Mesothelial cell of epicardium (in vitro differentiated cells): ENCODE measurements around the gene KCNH1. TPM values are rescaled to one million over a fixed set of nuclear protein-coding genes. Genes with fewer than 3 reads are reported as not detected.

Source experiments
- DNase-seq, 2 experiments: peaks; one replicate each; pipeline ENCODE4 v3.0.0; 2021; ENCODE audit warnings: low spot score in 2 of 2; ENCODE audit not compliant: unreplicated experiment in 2 of 2
- H3K27ac Mint-ChIP-seq: 2 replicates; pipeline ENCODE4 v1.8.0; 2021; ENCODE audit warnings: mixed read lengths
- H3K27me3 Mint-ChIP-seq: 2 replicates; pipeline ENCODE4 v1.8.0; 2021; ENCODE audit warnings: low read depth, mixed read lengths
- H3K36me3 Mint-ChIP-seq: 2 replicates; pipeline ENCODE4 v1.8.0; 2021; ENCODE audit warnings: mixed read lengths
- H3K4me1 Mint-ChIP-seq: 2 replicates; pipeline ENCODE4 v1.8.0; 2021; ENCODE audit warnings: mixed read lengths
- H3K4me3 Mint-ChIP-seq: 2 replicates; pipeline ENCODE4 v1.8.0; 2021; ENCODE audit warnings: mild to moderate bottlenecking, moderate library complexity, mixed read lengths
- H3K9me3 Mint-ChIP-seq: 2 replicates; pipeline ENCODE4 v1.8.0; 2021; ENCODE audit warnings: mixed read lengths
- CTCF ChIP-seq: fragments of 200-600 bp; sonication (generic); IDR thresholded peaks from one replicate; pipeline ENCODE4 v1.5.0; 2021; ENCODE audit warnings: antibody characterized with exemption; ENCODE audit not compliant: unreplicated experiment
- total RNA-seq: library from RNA; stranded (reverse); gene quantifications from 3 replicates; pipeline ENCODE4 v1.2.1, GENCODE V29; 2021

KCNH1 gene
- total RNA-seq, 1 donor from 2014 or later, result 0.34 TPM

- Mint-ChIP-seq H3K36me3 (no peaks in the 10 kb centered on the region), H3K9me3 (peaks cover 20% of the 10 kb centered on the region), H3K27me3 (peaks cover 2% of the 10 kb centered on the region), H3K27ac (no peak overlapping the region), H3K4me1 (peaks cover 4% of the 10 kb centered on the region), H3K4me3 (no peak overlapping the region)
- DNase-seq, result no peak
- no peak for TF ChIP-seq CTCF
Observed at GRCh38 chr1:211158866-211159265, 24.9 kb upstream of the KCNH1 start.

GRCh38 chr1:211155040-211155439 is 21.1 kb upstream of the KCNH1 start:
- peaks cover 4% of the 10 kb centered on the region for H3K27me3 Mint-ChIP-seq
- peaks cover 4% of the 10 kb centered on the region for H3K4me1 Mint-ChIP-seq
- H3K9me3 Mint-ChIP-seq, result peaks cover 24% of the 10 kb centered on the region
- H3K36me3 Mint-ChIP-seq, result no peaks in the 10 kb centered on the region
- no peak for TF ChIP-seq CTCF
- no peak for DNase-seq
- H3K4me3 Mint-ChIP-seq, result no peak overlapping the region
- H3K27ac Mint-ChIP-seq, result no peak overlapping the region

- H3K9me3 Mint-ChIP-seq, result peaks cover 21% of the 10 kb centered on the region
Observed at GRCh38 chr1:211153932-211154331, 20.0 kb upstream of the KCNH1 start.

GRCh38 chr1:211148366-211148765 is 14.4 kb upstream of the KCNH1 start:
- no peak for DNase-seq
- peaks cover 2% of the 10 kb centered on the region for H3K27me3 Mint-ChIP-seq
- TF ChIP-seq CTCF, result no peak
- no peak overlapping the region for H3K4me3 Mint-ChIP-seq
- no peaks in the 10 kb centered on the region for H3K36me3 Mint-ChIP-seq
- peaks cover 9% of the 10 kb centered on the region for H3K9me3 Mint-ChIP-seq
- H3K27ac Mint-ChIP-seq, result no peak overlapping the region
- peaks cover 9% of the 10 kb centered on the region for H3K4me1 Mint-ChIP-seq

More at GRCh38 chr1:211153932-211154331, 20.0 kb upstream of the KCNH1 start:
- Mint-ChIP-seq H3K36me3 (no peaks in the 10 kb centered on the region), H3K4me1 (peaks cover 4% of the 10 kb centered on the region), H3K27me3 (peaks cover 5% of the 10 kb centered on the region), H3K4me3 (no peak overlapping the region), H3K27ac (no peak overlapping the region)
- no peak for DNase-seq
- no peak for TF ChIP-seq CTCF

GRCh38 chr1:211145944-211146343 is 12.0 kb upstream of the KCNH1 start:
- no peak for DNase-seq
- Mint-ChIP-seq H3K9me3 (peaks cover 9% of the 10 kb centered on the region), H3K27me3 (peaks cover 2% of the 10 kb centered on the region), H3K36me3 (no peaks in the 10 kb centered on the region), H3K4me1 (peaks cover 9% of the 10 kb centered on the region), H3K4me3 (no peak overlapping the region), H3K27ac (no peak overlapping the region)
- TF ChIP-seq CTCF, result no peak
